Body of pancreas (tissue), 4 donors: ENCODE measurements around the gene MYO5C.

Experiments
- POLR2A ChIP-seq, 3 donors: fragments of 450-650 bp; IDR thresholded peaks; one replicate each; pipeline ENCODE4 v1.6.1; 2016; ENCODE audit warnings: antibody characterized with exemption in 3 of 3, mild to moderate bottlenecking in 2 of 3
- TF ChIP-seq, protein P1 (sequence below), 7 experiments: fragments of 450-650 bp in 4 of 7; fragments of 200-600 bp in 3 of 7; sonication (generic) in 3 of 7; IDR thresholded peaks; one replicate each; pipeline ENCODE4 v1.5.1; 2016 to 2019; ENCODE audit warnings: antibody characterized with exemption in 7 of 7

DNA sequence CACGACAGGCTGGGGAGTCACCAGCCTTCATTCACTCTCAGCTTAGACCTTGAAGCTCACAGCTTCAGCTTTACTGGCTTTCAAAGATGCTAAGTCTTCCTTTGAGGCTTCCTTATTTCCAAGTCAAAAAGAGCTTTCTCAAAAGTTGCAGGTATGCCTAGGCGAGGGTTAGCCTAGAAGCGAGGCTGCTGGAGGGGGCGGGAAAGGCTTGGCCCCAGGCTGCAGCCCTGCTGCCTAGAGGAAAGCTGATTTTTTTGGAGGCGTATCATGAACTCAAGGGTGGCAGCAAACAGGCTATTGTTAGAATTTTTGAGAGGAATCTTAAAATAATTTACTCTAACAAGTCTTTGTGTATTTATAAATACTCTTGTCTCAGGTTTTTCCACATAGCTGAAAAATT lies 37.1 kb downstream of the MYO5C start:
- TF ChIP-seq, protein P1, sequence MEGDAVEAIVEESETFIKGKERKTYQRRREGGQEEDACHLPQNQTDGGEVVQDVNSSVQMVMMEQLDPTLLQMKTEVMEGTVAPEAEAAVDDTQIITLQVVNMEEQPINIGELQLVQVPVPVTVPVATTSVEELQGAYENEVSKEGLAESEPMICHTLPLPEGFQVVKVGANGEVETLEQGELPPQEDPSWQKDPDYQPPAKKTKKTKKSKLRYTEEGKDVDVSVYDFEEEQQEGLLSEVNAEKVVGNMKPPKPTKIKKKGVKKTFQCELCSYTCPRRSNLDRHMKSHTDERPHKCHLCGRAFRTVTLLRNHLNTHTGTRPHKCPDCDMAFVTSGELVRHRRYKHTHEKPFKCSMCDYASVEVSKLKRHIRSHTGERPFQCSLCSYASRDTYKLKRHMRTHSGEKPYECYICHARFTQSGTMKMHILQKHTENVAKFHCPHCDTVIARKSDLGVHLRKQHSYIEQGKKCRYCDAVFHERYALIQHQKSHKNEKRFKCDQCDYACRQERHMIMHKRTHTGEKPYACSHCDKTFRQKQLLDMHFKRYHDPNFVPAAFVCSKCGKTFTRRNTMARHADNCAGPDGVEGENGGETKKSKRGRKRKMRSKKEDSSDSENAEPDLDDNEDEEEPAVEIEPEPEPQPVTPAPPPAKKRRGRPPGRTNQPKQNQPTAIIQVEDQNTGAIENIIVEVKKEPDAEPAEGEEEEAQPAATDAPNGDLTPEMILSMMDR (IDR thresholded peaks at IDR 0.05) = no peak
- TF ChIP-seq POLR2A (IDR thresholded peaks at IDR 0.05) = no peak
